Muscle of arm (tissue), 14 donors: ENCODE results near the gene CYB561D1. TPM values are rescaled to one million over a fixed set of nuclear protein-coding genes. Genes with fewer than 3 reads are reported as not detected.
"Not testable (repeated sequence)": the region's sequence is repeated elsewhere in the genome, so short reads cannot be mapped to it uniquely, and the experiment has no call there.

Source experiments
- DNase-seq: peaks from one replicate; pipeline ENCODE4 v3.0.0-alpha.2; 2013
- long read RNA-seq, 11 donors: transcript quantifications; one replicate each; lab custom pipeline, GENCODE V29; 2026
- polyA plus RNA-seq, 12 donors: library from polyadenylated mRNA; unstranded; fragments of 120-200 nt; gene quantifications; one replicate each; pipeline ENCODE4 v1.2.1, GENCODE V29; 2013; ENCODE audit not compliant: insufficient read length in 12 of 12

The CYB561D1 gene, protein sequence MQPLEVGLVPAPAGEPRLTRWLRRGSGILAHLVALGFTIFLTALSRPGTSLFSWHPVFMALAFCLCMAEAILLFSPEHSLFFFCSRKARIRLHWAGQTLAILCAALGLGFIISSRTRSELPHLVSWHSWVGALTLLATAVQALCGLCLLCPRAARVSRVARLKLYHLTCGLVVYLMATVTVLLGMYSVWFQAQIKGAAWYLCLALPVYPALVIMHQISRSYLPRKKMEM
- polyA plus RNA-seq, result 10 to 100 TPM in 4 of 12 donors, 1 to 10 TPM in 7, not detected in 1; 6.9 to 13.9 (median 9.4) TPM
- long read RNA-seq, donor 1, partial matches to known transcripts, result 0 of 1 reads
- long read RNA-seq, donor 1, other reads (novel, unspliced or antisense), result 0 of 1 reads
- long read RNA-seq, donor 2, full-length matches to known transcripts, result 2 of 2 reads
- long read RNA-seq, donor 2, partial matches to known transcripts, result 0 of 2 reads
- long read RNA-seq, donor 2, other reads (novel, unspliced or antisense), result 0 of 2 reads
- long read RNA-seq, donor 3, result 0 reads
- long read RNA-seq, donor 4, result 0 reads
- long read RNA-seq, donor 5, full-length matches to known transcripts, result 3 of 3 reads
- long read RNA-seq, donor 5, partial matches to known transcripts, result 0 of 3 reads
- long read RNA-seq, donor 5, other reads (novel, unspliced or antisense), result 0 of 3 reads
- long read RNA-seq, donor 6, result 0 reads
- long read RNA-seq, donor 7, full-length matches to known transcripts, result 2 of 2 reads
- long read RNA-seq, donor 7, partial matches to known transcripts, result 0 of 2 reads
- long read RNA-seq, donor 7, other reads (novel, unspliced or antisense), result 0 of 2 reads
- long read RNA-seq, donor 8, partial matches to known transcripts, result 0 of 1 reads
- long read RNA-seq, donor 8, other reads (novel, unspliced or antisense), result 0 of 1 reads
- long read RNA-seq, donor 9, full-length matches to known transcripts, result 3 of 3 reads
- long read RNA-seq, donor 9, partial matches to known transcripts, result 0 of 3 reads
- long read RNA-seq, donor 9, other reads (novel, unspliced or antisense), result 0 of 3 reads
- long read RNA-seq, donor 10, partial matches to known transcripts, result 7 of 7 reads
- long read RNA-seq, donor 10, other reads (novel, unspliced or antisense), result 0 of 7 reads
- long read RNA-seq, donor 11, partial matches to known transcripts, result 0 of 1 reads
- long read RNA-seq, donor 11, other reads (novel, unspliced or antisense), result 0 of 1 reads

DNA sequence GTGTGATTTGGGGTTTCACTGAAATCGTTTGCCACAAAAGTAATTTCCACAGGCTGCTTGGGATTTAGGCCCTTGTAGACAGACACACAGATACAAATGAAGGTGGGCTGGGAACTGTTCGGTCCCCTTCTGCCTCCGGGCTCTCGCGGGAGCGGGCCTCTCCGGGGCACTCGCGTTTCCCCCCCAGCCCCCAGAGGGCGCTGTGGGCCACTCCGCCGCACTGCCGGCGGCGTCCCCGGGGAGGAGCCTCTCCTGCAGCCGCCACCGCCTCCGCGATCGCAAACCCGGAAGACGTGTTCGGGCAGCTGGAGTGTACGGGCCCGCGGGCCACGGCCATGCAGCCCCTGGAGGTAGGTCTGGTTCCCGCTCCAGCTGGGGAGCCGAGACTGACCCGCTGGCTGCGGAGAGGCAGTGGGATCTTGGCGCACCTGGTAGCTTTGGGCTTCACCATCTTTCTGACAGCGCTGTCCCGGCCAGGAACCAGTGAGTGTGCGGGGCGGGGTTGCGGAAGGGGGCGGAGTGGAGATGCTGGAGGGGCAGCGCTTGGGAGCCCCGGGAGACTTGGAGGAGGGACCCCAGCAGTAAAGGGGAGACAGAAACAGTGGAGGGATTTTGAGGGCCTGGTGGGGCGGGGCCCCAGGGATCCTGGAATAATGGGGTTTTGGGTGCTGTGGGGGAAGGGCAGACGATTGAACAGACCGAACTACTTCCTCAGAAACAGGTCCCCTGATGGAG lies at the start of gene CYB561D1:
Gene CYB561D1 (plus strand): TSS at position 290 of the 735 bp plus-strand sequence. CDS start 46 bp downstream, at position 336.
- peak; percentile 90 for DNase-seq

DNA sequence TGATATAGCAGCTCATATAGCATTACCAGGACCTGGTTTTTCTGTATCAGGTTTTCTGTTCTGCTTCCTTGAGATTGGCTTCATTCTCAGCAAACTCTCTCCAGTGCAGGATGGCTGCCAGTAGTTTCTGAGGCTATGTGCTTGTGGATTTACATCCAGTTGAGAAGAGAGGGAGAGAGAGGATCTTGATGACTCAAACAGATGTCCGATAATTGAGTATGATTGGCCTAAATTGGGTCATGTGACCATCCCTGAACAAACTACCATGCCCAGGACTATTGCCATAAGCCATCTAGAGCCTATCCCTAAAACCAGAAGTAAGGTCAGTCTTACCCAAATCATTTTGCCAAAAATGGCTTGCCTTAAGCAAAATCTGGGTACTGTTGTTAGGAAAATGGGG lies 49.5 kb upstream of the CYB561D1 start:
- no peak for DNase-seq

DNA sequence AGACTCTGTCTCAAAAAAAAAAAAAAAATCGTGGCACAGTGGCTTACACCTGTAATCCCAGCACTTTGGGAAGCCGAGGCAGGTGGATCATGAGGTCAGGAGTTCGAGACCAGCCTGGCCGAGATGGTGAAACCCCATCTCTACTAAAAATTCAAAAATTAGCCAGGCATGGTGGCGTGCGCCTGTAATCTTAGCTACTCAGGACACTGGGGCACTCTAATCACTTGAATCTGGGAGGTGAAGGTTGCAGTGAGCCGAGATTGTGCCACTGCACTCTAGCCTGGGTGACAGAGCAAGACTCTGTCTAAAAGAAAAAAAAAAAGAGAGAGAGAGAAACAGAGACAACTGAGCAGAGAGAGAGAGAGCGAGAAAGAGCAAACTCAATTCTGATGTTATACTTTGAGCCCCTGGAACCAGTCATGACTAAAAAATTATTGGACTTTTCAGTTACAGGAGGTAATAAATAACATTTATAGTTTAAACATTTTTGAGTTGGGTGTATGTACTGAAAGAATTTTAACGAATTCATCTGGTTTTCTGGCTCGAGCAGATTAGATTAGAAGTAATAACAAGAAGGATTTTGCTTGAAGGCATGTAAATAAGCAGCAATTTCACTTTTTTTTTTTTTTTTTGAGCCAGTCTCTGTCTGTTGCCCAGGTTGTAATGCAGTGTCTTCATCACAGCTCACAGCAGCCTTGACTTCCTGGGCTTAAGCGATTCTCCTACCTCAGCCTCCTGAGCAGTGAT lies 47.8 kb upstream of the CYB561D1 start:
- DNase-seq, result not testable (repeated sequence)

DNA sequence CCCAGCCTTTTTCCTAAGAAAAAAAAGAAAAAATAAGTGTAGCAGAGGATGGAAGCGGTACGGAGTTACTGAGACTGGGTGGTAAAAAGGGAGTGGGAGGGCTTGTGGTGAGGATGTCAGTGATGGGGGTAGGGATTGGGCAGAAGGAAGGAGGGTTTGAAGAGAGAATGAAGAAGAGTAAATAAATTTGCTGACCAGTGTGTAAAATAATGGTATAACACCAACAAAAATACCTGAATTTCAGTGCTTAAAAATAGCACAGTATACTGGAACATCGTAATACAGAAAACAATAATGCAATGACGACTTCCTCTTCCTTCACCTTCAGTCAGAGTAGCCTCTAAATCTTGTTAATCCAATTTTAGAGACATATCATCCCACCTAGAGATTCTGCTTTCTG lies 46.4 kb upstream of the CYB561D1 start:
- no peak for DNase-seq

DNA sequence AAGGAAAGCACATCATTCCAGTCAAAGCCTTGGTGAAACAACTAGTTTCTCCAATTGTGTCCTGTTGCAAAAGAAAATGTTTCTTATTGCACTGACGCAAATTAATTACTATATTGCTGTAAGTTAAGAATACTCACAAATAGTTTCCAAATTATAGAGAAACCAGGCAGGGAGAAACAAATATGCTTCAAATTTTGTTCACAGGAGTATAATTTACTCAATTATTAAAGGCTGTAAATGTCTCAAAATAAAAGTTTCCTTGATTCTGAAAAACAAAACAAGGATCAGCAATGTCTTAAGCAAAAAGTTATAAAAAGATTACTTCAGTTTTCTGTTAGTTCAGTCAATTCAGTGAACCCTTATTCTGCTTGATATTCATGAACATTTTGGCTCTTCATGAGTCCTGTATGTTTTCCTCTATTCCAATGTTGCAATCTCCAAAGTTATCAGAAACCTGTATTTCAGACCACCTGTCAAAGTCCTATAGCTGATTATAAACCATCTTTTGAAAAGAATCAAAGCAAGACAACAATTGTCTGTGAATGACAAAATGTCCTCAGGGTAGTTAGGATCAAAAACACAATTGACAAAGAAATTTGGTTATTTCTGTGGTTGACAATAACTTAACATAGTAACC lies 39.3 kb upstream of the CYB561D1 start:
- DNase-seq, result no peak

DNA sequence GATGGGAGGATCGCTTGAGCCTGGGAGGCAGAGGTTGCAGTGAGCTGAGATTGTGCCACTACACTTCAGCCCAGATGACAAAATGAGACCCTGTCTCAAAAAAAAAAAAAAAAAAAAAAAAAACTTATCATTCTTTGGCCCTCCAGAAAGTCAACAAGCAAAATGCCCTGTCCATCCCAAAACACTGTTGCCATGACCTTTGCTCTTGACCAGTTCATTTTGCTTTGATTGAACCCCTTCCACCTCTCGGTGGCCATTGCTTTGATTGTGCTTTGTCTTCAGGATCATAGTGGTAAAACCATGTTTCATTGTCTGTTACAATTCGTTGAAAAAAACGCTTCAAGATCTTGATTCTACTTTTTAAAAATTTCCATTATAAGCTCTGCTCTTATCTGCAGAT lies 36.1 kb upstream of the CYB561D1 start:
- DNase-seq, result no peak

DNA sequence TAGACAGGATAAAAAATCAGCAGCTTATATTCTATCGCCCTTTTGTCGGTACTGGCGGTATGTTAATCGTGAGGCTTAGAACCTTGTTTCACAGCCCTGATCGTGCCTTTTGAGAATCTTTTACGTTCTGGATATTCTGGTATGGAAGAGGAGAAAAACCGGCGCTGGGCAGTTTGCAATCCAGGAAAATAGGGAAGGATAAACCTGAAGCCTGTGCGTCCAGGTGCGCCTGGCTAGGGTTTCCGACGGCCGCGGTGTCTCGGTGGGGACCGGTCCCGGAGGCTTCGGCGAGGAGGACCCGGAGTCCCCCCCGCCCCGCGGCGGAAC lies 27.8 kb upstream of the CYB561D1 start:
- DNase-seq, result no peak

DNA sequence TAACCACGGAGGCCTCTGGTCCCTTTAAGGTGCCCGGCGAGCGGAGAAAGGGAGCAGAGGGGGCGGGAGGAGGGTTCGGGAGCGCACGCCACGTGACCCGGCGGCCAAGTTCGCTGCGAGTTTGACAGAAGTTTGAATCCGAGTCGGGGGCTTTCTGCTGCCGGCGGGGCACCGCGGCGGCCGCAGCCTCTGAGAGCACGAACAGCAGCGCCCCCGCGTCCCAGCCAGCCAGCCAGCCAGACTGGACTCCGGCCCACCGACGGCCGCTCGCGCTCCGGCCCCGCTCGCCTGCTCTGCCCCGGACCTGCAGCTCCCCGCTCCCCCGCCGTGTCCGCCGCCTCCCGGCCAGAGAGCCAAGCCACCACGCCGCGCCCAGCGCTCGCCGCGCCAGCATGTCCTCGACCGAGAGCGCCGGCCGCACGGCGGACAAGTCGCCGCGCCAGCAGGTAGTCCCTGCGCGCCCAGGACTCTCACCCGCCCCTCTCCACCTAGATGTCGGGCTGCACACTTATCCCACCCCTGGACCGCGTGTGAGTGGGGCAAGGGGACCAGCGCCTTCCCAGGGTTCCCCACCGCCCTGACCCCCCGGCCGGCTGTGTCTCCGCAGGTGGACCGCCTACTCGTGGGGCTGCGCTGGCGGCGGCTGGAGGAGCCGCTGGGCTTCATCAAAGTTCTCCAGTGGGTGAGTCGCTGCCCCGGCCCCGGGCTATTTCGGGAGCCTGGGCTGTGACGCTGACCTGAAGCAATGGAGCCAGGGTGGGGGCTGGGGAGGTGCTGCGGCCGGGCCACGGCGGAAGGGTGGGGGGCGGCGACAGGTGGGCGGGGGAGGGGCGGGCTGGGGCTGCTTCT lies 27.2 kb upstream of the CYB561D1 start, which contains the start of gene SYPL2:
Gene SYPL2 (plus strand): TSS at position 95 of the 849 bp plus-strand sequence. CDS start 298 bp downstream, at position 393.
- DNase-seq, result no peak

DNA sequence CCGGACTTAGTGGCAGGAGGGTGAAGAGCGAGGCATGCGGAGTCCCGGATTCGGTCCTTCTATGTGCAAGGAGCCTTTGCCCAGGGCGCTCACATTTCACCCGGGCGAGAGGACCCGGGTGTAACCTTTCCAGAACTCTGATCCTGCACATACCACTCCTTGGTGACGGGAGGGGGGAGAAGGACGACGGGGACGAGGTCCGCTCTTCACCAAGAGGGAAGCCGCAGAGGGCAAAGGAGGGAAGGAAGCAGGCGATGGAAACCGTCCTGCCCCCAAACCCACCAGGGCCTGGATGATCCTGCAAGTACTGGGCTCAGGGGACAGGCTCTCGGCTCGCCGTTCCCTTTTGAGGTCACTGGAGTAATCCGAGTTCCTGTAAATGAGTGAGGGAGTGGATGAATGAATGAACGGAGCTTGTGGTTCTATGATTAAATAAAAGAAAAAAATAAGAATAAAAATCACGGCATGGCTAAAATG lies 26.6 kb upstream of the CYB561D1 start:
- no peak for DNase-seq

DNA sequence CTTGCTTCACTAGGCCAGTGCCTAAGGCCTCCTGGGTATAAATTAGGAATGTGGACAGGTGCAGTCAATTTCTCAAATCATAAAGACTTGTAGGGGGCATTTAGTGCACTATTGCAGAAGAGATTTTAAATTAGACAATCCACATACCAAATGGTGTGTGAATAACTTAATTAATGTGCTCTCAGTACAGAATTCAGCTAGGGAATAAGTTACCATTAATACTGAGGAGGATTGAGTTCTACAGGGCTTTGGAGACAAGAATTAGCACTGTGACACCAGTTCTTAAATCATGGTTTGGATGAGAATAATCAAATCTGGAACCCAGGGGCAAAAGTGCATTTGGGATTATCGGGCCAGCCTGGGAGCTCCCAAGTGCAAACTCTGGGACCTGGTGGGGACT lies 25.8 kb upstream of the CYB561D1 start:
- no peak for DNase-seq

DNA sequence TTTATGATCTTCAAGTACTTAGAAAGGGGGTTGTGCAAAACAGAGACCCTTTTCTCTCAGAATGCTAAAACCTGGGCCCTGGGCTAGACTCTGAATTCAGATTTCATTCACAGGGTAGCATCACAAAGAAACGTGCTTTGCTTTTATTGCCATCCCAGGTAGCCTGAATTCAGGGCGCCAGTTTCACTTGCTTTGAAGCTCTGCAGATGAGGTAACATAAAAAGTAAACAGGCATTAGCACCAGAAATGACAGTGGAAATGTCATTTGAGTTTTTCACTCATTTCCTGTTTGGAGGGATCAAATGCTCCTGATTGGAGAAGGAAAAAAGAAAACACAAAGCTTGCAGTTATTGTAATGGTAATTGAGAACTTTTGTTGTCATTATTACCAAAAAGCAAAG lies 25.0 kb upstream of the CYB561D1 start:
- no peak for DNase-seq

DNA sequence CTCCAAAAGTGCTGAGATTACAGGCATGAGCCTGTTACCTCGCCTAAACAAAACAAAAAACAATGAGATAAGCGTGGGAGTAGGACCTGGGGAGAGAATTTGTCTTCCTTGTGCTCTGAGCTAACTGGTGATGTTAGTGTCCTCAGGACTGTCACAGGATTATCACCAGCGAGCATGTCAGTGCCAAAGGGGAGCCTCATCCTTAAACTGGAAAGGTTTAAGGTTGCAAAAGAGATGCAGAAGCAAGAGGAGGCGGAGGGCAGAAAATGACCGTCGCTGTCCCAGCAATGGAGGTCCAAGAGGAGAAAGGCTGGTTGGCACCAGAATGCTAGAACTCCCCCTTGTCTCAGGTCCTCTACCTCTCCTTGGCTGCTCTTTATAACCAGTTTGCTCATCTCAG lies 23.6 kb upstream of the CYB561D1 start:
- DNase-seq, result no peak

DNA sequence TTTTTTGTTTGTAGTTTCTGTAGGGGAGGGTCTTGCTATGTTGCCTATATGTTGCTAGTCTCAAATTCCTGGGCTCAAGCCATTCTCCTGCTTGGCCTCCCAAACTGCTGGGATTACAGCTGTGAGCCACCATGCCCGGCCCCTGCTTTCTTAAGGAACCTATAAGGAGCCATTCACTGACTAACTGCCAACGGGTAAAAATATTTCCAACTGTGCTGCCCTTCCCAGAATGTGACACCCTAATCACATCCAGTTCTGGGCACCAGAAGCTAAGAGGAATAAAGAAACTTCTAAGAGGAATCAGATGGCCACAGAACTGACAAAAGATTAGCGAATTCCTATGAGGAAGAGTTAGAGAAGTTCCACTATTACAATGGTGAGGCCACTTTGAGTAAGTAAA lies 21.1 kb upstream of the CYB561D1 start:
- DNase-seq, result no peak

DNA sequence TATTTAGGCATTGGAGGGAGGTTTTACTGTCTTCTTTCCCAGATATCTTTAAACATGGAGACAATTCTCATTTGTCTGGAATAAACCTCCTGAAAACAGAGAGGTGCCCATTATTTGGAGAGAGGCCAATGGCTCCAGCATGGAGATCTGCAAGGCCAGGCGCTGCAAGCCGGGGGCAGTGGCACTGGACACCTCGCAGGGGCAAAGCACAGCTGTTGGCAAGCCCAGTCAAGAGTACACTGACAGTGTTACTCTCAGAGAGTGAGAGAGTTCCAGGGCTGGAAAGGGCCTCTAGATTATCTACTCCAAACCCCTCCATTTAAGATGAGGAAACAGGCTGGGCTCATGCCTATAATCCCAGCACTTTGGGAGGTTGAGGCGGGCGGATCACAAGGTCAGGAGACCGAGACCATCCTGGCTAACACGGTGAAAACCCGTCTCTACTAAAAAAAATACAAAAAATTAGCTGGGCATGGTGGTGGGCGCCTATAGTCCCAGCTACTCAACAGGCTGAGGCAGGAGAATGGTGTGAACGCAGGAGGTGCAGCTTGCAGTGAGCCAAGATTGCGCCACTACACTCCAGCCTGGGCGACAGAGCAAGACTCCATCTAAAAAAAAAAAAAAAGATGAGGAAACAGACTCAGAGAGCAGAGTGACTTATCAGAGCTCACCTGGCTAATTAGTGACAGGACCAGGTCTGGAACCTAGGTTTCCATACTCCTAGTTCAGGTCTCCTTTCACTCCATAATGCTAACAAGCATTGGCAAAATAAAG lies 20.4 kb upstream of the CYB561D1 start:
- DNase-seq, result not testable (repeated sequence)

DNA sequence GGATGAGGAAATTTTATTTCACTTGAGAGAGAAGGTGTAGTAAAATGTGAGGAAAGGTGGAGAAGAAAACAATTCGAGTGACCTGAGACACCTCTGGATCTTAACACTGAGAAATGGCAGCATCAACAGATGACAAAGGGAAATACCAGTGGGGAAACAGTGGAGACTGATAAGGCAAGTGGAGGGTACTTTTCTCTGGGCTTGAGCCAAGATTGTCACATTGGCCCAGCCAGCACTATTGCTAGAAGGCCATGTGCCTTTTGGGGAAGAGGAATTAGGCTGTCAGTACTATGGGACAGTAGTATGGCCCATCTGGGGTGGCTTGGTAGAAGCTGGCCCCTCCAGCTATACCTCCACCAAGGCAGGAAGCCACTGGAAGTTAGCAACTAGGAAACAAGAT lies 19.2 kb upstream of the CYB561D1 start:
- no peak for DNase-seq

DNA sequence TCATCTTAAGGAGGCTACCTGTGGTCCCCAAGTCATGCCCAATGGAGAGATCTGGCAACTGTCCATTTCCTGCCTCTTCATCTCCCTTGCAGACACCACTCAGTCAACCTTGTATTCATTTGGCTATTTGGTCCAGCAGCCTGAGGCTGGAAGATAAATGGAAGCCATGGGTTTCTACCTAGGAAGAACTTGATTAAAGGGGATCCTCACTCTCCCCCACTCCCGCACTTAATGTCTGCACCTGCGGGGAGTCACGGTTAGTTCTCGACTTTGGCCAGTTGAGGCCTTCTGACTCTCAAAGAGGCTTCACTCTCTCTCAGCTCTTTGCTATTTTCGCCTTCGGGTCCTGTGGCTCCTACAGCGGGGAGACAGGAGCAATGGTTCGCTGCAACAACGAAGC lies 18.6 kb upstream of the CYB561D1 start:
- no peak for DNase-seq

DNA sequence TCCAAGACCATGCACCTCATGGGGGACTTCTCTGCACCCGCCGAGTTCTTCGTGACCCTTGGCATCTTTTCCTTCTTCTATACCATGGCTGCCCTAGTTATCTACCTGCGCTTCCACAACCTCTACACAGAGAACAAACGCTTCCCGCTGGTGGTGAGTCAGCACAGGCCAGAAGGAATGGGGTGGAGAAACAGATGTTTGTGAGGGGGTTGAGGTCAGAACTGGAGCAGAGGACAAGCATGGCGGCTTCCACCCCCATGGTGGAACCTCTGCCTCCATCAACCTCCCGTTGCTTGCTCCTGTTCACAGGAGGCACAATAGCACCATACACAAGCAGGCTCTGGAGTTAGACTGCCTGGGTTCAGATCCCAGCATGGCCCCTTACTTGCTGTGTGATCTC lies 17.1 kb upstream of the CYB561D1 start:
- no peak for DNase-seq

DNA sequence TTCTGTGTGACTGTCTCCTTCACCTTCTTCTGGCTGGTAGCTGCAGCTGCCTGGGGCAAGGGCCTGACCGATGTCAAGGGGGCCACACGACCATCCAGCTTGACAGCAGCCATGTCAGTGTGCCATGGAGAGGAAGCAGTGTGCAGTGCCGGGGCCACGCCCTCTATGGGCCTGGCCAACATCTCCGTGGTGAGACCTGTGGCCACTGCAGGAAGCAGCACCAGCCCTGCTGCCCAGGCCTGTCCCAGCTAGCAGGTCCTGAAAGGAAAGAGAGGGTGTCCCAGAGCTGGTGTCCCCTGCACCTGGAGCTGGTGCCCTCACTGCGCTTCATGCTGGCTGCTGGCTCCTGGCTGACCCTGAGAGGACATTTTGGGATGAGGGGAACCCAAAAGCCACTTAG lies 16.1 kb upstream of the CYB561D1 start:
- DNase-seq, result no peak
